ENCODE results near the gene ITPR2. TPM values are rescaled to one million over a fixed set of nuclear protein-coding genes. Genes with fewer than 3 reads are reported as not detected.
"Not testable (repeated sequence)": the region's sequence is repeated elsewhere in the genome, so short reads cannot be mapped to it uniquely, and the experiment has no call there.

ITPR2 gene
- total and polyA plus RNA-seq, 2 donors: 8.8 to 34.0 TPM

DNA sequence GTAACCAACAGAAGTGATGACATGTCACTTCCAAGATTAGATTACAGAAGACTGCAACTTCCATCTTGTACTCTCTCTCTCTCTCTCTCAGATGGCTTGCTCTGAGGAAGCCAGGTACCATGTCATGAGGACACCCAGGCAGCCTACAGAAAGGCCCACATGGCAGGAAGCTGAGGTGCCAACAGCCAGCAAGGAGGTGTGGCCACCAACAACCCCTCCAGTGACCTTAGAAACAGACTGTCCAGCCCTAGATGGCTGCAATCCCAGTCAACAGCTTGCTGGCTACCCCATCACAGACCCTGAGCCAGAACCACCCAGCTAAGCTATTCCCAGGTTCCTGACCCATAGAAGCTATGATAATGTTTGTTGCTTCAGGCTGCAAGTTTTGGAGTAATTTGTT is 178.4 kb downstream of the ITPR2 start:
- Histone ChIP-seq H3K27ac (ENCODE audit: low read depth in 1 of 2, low read length in 1 of 2) (no peak overlapping the region), H3K27me3 (ENCODE audit: control insufficient read depth in 2 of 2, insufficient read depth in 1 of 2, low read length in 1 of 2) (no peaks in the 10 kb centered on the region), H3K4me1 (ENCODE audit: control insufficient read depth in 2 of 2, insufficient read depth in 2 of 2, low read length in 2 of 2) (no peaks in the 10 kb centered on the region), H3K9me3 (ENCODE audit: control insufficient read depth in 2 of 2, insufficient read depth in 1 of 2, low read length in 1 of 2) (peaks cover 0 to 1% of the 10 kb centered on the region in 2 donors), H3K4me3 (ENCODE audit: low read length in 2 of 2) (no peak overlapping the region), H3K36me3 (ENCODE audit: control insufficient read depth in 2 of 2, insufficient read depth in 2 of 2, low read length in 1 of 2) (peaks cover 45 to 72% of the 10 kb centered on the region in 2 donors)
- no peak for DNase-seq (ENCODE audit: low read depth in 6 of 9, low spot score in 9 of 9)

GRCh38 chr12:26651566-26652188 is 181.3 kb downstream of the ITPR2 start:
- H3K4me1 ChIP-seq (ENCODE audit: control insufficient read depth in 2 of 2, insufficient read depth in 2 of 2, low read length in 2 of 2): no peaks in the 10 kb centered on the region
- H3K36me3 ChIP-seq (ENCODE audit: control insufficient read depth in 2 of 2, insufficient read depth in 2 of 2, low read length in 1 of 2): peaks cover 42 to 70% of the 10 kb centered on the region in 2 donors
- DNase-seq (ENCODE audit: low read depth in 6 of 9, low spot score in 9 of 9): peak in 8 of 9 donors; percentile 11 to 63 (median 28)
- 80% methylated on average over 7 of the region's 7 CpGs for WGBS
- peaks cover 0 to 1% of the 10 kb centered on the region in 2 donors for H3K9me3 ChIP-seq (ENCODE audit: control insufficient read depth in 2 of 2, insufficient read depth in 1 of 2, low read length in 1 of 2)
- H3K4me3 ChIP-seq (ENCODE audit: low read length in 2 of 2): no peak overlapping the region
- H3K27ac ChIP-seq (ENCODE audit: low read depth in 1 of 2, low read length in 1 of 2): no peak overlapping the region
- H3K27me3 ChIP-seq (ENCODE audit: control insufficient read depth in 2 of 2, insufficient read depth in 1 of 2, low read length in 1 of 2): no peaks in the 10 kb centered on the region

- Histone ChIP-seq H3K9me3 (ENCODE audit: control insufficient read depth in 2 of 2, insufficient read depth in 1 of 2, low read length in 1 of 2) (peaks cover 0 to 1% of the 10 kb centered on the region in 2 donors), H3K4me1 (ENCODE audit: control insufficient read depth in 2 of 2, insufficient read depth in 2 of 2, low read length in 2 of 2) (no peaks in the 10 kb centered on the region), H3K36me3 (ENCODE audit: control insufficient read depth in 2 of 2, insufficient read depth in 2 of 2, low read length in 1 of 2) (peaks cover 36 to 69% of the 10 kb centered on the region in 2 donors), H3K27me3 (ENCODE audit: control insufficient read depth in 2 of 2, insufficient read depth in 1 of 2, low read length in 1 of 2) (no peaks in the 10 kb centered on the region), H3K4me3 (ENCODE audit: low read length in 2 of 2) (no peak overlapping the region), H3K27ac (ENCODE audit: low read depth in 1 of 2, low read length in 1 of 2) (no peak overlapping the region)
- no peak for DNase-seq (ENCODE audit: low read depth in 6 of 9, low spot score in 9 of 9)
Observed at GRCh38 chr12:26651036-26651435, 182.0 kb downstream of the ITPR2 start.

DNA sequence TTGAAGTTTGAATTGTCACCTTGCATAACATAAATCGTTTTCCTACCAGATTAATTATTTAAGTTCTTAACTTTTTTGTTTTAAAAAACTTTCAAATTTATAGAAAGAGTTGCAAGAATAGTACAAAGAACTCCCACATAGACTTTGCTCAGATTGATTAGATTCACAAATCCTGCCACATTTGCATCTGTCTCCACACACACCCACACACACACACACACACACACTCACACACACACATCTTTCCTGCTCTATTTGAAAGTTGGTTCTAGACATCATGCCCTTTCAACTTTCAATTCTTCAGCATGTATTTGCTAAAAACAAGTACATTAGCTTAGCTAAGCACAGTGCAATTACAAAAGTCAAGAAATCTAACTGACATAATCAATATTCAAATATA is 184.0 kb downstream of the ITPR2 start:
- WGBS: 93% methylated on average over 1 of the region's 1 CpG
- Histone ChIP-seq H3K9me3 (ENCODE audit: control insufficient read depth in 2 of 2, insufficient read depth in 1 of 2, low read length in 1 of 2) (peaks cover 0 to 1% of the 10 kb centered on the region in 2 donors), H3K36me3 (ENCODE audit: control insufficient read depth in 2 of 2, insufficient read depth in 2 of 2, low read length in 1 of 2) (peaks cover 27 to 67% of the 10 kb centered on the region in 2 donors)

GRCh38 chr12:26648584-26648983 is 184.4 kb downstream of the ITPR2 start:
- Histone ChIP-seq H3K27me3 (ENCODE audit: control insufficient read depth in 2 of 2, insufficient read depth in 1 of 2, low read length in 1 of 2) (no peaks in the 10 kb centered on the region), H3K27ac (ENCODE audit: low read depth in 1 of 2, low read length in 1 of 2) (no peak overlapping the region), H3K4me3 (ENCODE audit: low read length in 2 of 2) (no peak overlapping the region), H3K4me1 (ENCODE audit: control insufficient read depth in 2 of 2, insufficient read depth in 2 of 2, low read length in 2 of 2) (no peaks in the 10 kb centered on the region), H3K9me3 (ENCODE audit: control insufficient read depth in 2 of 2, insufficient read depth in 1 of 2, low read length in 1 of 2) (peaks cover 0 to 1% of the 10 kb centered on the region in 2 donors), H3K36me3 (ENCODE audit: control insufficient read depth in 2 of 2, insufficient read depth in 2 of 2, low read length in 1 of 2) (peaks cover 30 to 66% of the 10 kb centered on the region in 2 donors)
- DNase-seq (ENCODE audit: low read depth in 6 of 9, low spot score in 9 of 9): no peak
- WGBS: 76% methylated on average over 1 of the region's 1 CpG

More for the DNA sequence above, 184.0 kb downstream of the ITPR2 start:
- H3K4me1 ChIP-seq (ENCODE audit: control insufficient read depth in 2 of 2, insufficient read depth in 2 of 2, low read length in 2 of 2): no peaks in the 10 kb centered on the region
- H3K27me3 ChIP-seq (ENCODE audit: control insufficient read depth in 2 of 2, insufficient read depth in 1 of 2, low read length in 1 of 2): no peaks in the 10 kb centered on the region
- no peak overlapping the region for H3K4me3 ChIP-seq (ENCODE audit: low read length in 2 of 2)
- no peak overlapping the region for H3K27ac ChIP-seq (ENCODE audit: low read depth in 1 of 2, low read length in 1 of 2)
- no peak for DNase-seq (ENCODE audit: low read depth in 6 of 9, low spot score in 9 of 9)

- Histone ChIP-seq H3K27me3 (ENCODE audit: control insufficient read depth in 2 of 2, insufficient read depth in 1 of 2, low read length in 1 of 2) (no peaks in the 10 kb centered on the region), H3K4me3 (ENCODE audit: low read length in 2 of 2) (no peak overlapping the region), H3K27ac (ENCODE audit: low read depth in 1 of 2, low read length in 1 of 2) (no peak overlapping the region), H3K36me3 (ENCODE audit: control insufficient read depth in 2 of 2, insufficient read depth in 2 of 2, low read length in 1 of 2) (peaks cover 27 to 62% of the 10 kb centered on the region in 2 donors), H3K9me3 (ENCODE audit: control insufficient read depth in 2 of 2, insufficient read depth in 1 of 2, low read length in 1 of 2) (peaks cover 0 to 1% of the 10 kb centered on the region in 2 donors), H3K4me1 (ENCODE audit: control insufficient read depth in 2 of 2, insufficient read depth in 2 of 2, low read length in 2 of 2) (no peaks in the 10 kb centered on the region)
- DNase-seq (ENCODE audit: low read depth in 6 of 9, low spot score in 9 of 9): no peak
- WGBS: 97% methylated on average over 3 of the region's 3 CpGs
Observed at GRCh38 chr12:26648066-26648465, 184.9 kb downstream of the ITPR2 start.

DNA sequence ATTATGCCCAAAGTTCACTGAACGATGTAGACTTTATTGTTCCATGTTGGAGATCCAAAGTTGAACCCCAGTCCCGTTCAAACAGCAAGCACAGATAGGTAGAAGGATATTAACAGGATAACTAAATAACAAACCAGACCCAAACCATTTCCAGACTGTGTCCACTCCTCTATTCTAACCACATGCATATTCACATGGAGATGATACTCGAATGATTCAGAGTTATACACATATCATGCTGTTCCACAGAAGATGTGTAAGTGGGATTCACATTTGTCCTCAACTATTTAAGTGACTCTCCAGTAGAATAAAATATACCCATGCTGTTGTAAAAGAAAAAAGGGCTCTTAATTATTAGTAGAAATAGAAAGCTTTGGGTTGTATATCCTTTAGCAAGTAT is 185.9 kb downstream of the ITPR2 start:
- H3K36me3 ChIP-seq (ENCODE audit: control insufficient read depth in 2 of 2, insufficient read depth in 2 of 2, low read length in 1 of 2): peaks cover 25 to 65% of the 10 kb centered on the region in 2 donors
- H3K4me1 ChIP-seq (ENCODE audit: control insufficient read depth in 2 of 2, insufficient read depth in 2 of 2, low read length in 2 of 2): no peaks in the 10 kb centered on the region
- H3K27me3 ChIP-seq (ENCODE audit: control insufficient read depth in 2 of 2, insufficient read depth in 1 of 2, low read length in 1 of 2): no peaks in the 10 kb centered on the region
- no peak overlapping the region for H3K27ac ChIP-seq (ENCODE audit: low read depth in 1 of 2, low read length in 1 of 2)
- peaks cover 0 to 1% of the 10 kb centered on the region in 2 donors for H3K9me3 ChIP-seq (ENCODE audit: control insufficient read depth in 2 of 2, insufficient read depth in 1 of 2, low read length in 1 of 2)
- no peak for DNase-seq (ENCODE audit: low read depth in 6 of 9, low spot score in 9 of 9)
- WGBS: 98% methylated on average over 3 of the region's 3 CpGs
- no peak overlapping the region for H3K4me3 ChIP-seq (ENCODE audit: low read length in 2 of 2)

- no peaks in the 10 kb centered on the region for H3K4me1 ChIP-seq (ENCODE audit: control insufficient read depth in 2 of 2, insufficient read depth in 2 of 2, low read length in 2 of 2)
- H3K4me3 ChIP-seq (ENCODE audit: low read length in 2 of 2): no peak overlapping the region
- H3K27ac ChIP-seq (ENCODE audit: low read depth in 1 of 2, low read length in 1 of 2): no peak overlapping the region
- H3K9me3 ChIP-seq (ENCODE audit: control insufficient read depth in 2 of 2, insufficient read depth in 1 of 2, low read length in 1 of 2): no peaks in the 10 kb centered on the region
- no peak for DNase-seq (ENCODE audit: low read depth in 6 of 9, low spot score in 9 of 9)
- H3K27me3 ChIP-seq (ENCODE audit: control insufficient read depth in 2 of 2, insufficient read depth in 1 of 2, low read length in 1 of 2): no peaks in the 10 kb centered on the region
- peaks cover 20 to 61% of the 10 kb centered on the region in 2 donors for H3K36me3 ChIP-seq (ENCODE audit: control insufficient read depth in 2 of 2, insufficient read depth in 2 of 2, low read length in 1 of 2)
- 94% methylated on average over 2 of the region's 2 CpGs for WGBS
Observed at GRCh38 chr12:26646571-26646970, 186.4 kb downstream of the ITPR2 start.

DNA sequence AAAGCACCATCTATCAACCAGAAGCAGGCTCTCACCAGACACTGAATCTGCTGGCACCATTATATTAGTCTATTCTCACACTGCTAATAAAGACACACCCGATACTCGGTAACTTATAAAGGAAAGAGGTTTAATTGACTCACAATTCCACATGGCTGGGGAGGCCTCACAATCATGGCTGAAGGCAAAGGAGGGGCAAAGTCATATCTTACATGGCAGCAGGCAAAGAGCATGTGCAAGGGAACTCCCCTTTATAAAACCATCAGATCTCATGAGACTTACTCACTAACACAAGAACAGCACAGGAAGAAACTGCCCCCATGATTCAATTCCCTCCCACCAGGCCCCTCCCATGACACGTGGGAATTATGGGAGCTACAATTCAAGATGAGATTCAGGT is 188.6 kb downstream of the ITPR2 start:
- WGBS: 98% methylated on average over 3 of the region's 3 CpGs
- H3K9me3 ChIP-seq (ENCODE audit: control insufficient read depth in 2 of 2, insufficient read depth in 1 of 2, low read length in 1 of 2); H3K27me3 ChIP-seq (ENCODE audit: control insufficient read depth in 2 of 2, insufficient read depth in 1 of 2, low read length in 1 of 2); H3K4me1 ChIP-seq (ENCODE audit: control insufficient read depth in 2 of 2, insufficient read depth in 2 of 2, low read length in 2 of 2); H3K27ac ChIP-seq (ENCODE audit: low read depth in 1 of 2, low read length in 1 of 2); DNase-seq (ENCODE audit: low read depth in 6 of 9, low spot score in 9 of 9); H3K4me3 ChIP-seq (ENCODE audit: low read length in 2 of 2): not testable (repeated sequence)
- peaks cover 20 to 59% of the 10 kb centered on the region in 2 donors for H3K36me3 ChIP-seq (ENCODE audit: control insufficient read depth in 2 of 2, insufficient read depth in 2 of 2, low read length in 1 of 2)

Measured in thymus (tissue), 11 donors.